Tibial artery (tissue), 4 donors: ENCODE measurements around the gene ISCA2.
A peak's percentile ranks its signal among the peaks of the same experiment; 100 is the strongest.

Experiments
- DNase-seq, 2 donors: peaks; one replicate each; pipeline ENCODE4 v3.0.0-alpha.2; 2019
- H3K27ac ChIP-seq, 2 donors: fragments of 200-600 bp; sonication (generic) in 1 of 2; 1 replicate in 1 of 2; 2 replicates in 1 of 2; pipeline ENCODE4 v1.5.1; 2018 to 2019; ENCODE audit warnings: mild to moderate bottlenecking in 1 of 2
- H3K27me3 ChIP-seq, 2 donors: fragments of 200-600 bp; sonication (generic) in 1 of 2; one replicate each; pipeline versions ENCODE4 v1.5.1 to v1.6.0; 2016 to 2019
- H3K36me3 ChIP-seq, 3 donors: fragments of 200-600 bp; sonication (generic) in 2 of 3; one replicate each; pipeline ENCODE4 v1.5.1; 2016 to 2019; ENCODE audit warnings: mild to moderate bottlenecking in 2 of 3
- H3K4me1 ChIP-seq, 4 donors: fragments of 200-600 bp; sonication (generic) in 2 of 4; 1 replicate in 3 of 4; 2 replicates in 1 of 4; pipeline ENCODE4 v1.5.1; 2016 to 2019
- H3K4me3 ChIP-seq, 2 donors: fragments of 200-600 bp; sonication (generic) in 1 of 2; 1 replicate in 1 of 2; 2 replicates in 1 of 2; pipeline ENCODE4 v1.5.1; 2018 to 2019; ENCODE audit warnings: mild to moderate bottlenecking in 2 of 2
- H3K9me3 ChIP-seq, 3 donors: fragments of 200-600 bp; sonication (generic) in 1 of 3; one replicate each; pipeline ENCODE4 v1.5.1; 2016 to 2019
- intact Hi-C: fragments of 100-400 bp; cut with DNase I; formaldehyde crosslinking; loops from one replicate; pipeline ENCODE4 v1.15.0; 2023; ENCODE audit warnings: low total_unique reads
- TF ChIP-seq, protein P1 (sequence below), 2 experiments: fragments of 200-600 bp in 1 of 2; fragments of 450-650 bp in 1 of 2; IDR thresholded peaks; one replicate each; pipeline ENCODE4 v1.5.1; 2017 to 2019; ENCODE audit warnings: antibody characterized with exemption in 2 of 2, mild to moderate bottlenecking in 1 of 2, moderate library complexity in 1 of 2

Gene ISCA2

DNA sequence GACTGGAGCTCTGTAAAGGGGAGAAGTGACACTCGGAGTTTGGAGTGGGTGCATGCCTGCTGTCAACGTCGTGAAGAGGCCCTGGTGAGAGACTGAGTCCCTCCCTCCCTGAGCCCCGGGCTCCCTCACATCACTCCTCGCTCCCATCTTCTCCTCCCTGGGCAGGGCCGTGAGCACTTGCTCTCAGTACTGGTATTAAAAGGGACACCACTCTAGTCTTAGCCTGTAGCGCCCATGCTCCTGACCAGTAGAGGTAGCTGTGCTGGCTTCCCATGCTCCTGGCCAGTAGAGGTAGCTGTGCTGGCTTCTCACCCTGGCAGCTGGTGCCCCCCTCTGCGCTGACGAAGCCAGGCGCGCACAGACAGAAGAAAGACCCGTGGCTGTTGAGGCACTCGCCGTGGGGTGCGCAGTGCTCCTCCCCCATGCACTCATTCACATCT lies 14.7 kb downstream of the ISCA2 start:
- TF ChIP-seq, protein P1, sequence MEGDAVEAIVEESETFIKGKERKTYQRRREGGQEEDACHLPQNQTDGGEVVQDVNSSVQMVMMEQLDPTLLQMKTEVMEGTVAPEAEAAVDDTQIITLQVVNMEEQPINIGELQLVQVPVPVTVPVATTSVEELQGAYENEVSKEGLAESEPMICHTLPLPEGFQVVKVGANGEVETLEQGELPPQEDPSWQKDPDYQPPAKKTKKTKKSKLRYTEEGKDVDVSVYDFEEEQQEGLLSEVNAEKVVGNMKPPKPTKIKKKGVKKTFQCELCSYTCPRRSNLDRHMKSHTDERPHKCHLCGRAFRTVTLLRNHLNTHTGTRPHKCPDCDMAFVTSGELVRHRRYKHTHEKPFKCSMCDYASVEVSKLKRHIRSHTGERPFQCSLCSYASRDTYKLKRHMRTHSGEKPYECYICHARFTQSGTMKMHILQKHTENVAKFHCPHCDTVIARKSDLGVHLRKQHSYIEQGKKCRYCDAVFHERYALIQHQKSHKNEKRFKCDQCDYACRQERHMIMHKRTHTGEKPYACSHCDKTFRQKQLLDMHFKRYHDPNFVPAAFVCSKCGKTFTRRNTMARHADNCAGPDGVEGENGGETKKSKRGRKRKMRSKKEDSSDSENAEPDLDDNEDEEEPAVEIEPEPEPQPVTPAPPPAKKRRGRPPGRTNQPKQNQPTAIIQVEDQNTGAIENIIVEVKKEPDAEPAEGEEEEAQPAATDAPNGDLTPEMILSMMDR (IDR thresholded peaks at IDR 0.05), result no peak
- intact Hi-C loops, result loop anchor here (10.0 kb wide), 1 partner anchor 286 kb away; no protein-coding TSS in a partner anchor
- Histone ChIP-seq H3K4me1 (peaks cover 4 to 32% (median 24%) of the 10 kb centered on the region in 4 donors), H3K4me3 (no peak overlapping the region), H3K36me3 (peaks cover 27 to 71% (median 66%) of the 10 kb centered on the region in 3 donors), H3K27me3 (no peaks in the 10 kb centered on the region), H3K27ac (peak overlapping the region; percentile 16 to 36), H3K9me3 (no peaks in the 10 kb centered on the region)
- DNase-seq, result peak in 1 of 2 donors; percentile 18

DNA sequence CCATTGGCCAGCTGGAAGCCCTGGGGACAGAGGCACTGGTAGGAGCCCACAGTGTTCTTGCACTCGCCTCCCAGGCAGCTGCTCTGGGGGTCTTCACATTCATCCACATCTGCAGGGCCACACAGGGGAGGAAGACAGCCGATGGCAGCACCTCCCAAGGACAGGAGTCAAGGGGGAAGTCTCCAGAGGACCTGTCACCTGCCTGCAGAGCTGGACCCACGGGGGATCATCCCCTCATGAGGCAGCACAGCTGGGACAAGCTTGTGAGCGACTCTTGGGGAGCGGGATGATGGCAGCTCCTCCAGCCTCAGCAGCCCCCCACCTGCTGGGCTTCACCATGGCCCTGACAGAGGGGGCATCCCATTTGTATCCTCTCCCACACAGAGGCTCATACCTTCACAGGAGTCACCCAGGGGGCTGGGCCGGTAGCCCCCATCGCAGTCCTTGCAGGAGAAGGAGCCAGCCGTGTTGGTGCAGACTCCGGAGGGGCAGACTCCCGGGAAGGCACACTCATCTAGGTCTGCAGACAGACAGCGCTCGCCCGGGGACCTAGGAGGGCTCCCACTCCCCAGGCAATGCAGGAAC lies 15.4 kb downstream of the ISCA2 start:
- Histone ChIP-seq H3K27ac (peak overlapping the region; percentile 62 to 73), H3K4me1 (peaks cover 4 to 36% (median 26%) of the 10 kb centered on the region in 4 donors), H3K4me3 (no peak overlapping the region), H3K36me3 (peaks cover 25 to 69% (median 61%) of the 10 kb centered on the region in 3 donors), H3K27me3 (no peaks in the 10 kb centered on the region), H3K9me3 (no peaks in the 10 kb centered on the region)
- DNase-seq, result peak; percentile 13 to 60
- TF ChIP-seq, protein P1 (IDR thresholded peaks at IDR 0.05), result no peak
- intact Hi-C loops, result loop anchor here (10.0 kb wide), 1 partner anchor 286 kb away; no protein-coding TSS in a partner anchor

DNA sequence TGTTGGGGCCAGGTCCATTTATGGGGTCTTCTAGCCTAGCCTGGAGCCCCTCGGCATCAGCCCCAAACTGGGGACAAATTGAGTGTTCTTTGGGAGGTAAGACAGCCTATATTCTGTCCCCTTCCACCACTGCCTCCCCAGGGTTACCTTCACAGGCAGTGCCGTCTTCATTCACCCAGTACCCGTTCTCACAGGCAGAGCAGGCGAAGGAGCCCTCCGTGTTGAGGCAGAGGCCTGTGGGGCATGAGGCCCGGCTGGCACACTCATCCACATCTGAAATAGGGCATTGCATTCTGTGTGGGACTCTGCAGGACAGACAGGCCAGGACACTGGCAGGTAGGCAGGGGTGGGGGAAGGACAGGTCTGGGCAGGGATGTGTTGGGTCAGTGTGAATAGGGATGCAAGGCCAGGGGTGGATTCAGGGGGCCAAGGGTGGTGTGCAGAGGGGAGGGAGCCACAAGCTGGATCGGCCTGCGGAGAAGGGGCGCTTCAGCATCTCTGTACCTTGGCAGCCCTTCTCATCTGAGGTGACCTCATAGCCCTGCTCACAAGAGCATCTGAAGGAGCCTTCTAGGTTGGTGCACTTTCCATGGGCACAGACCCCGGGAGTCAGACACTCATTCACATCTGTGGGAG lies 16.1 kb downstream of the ISCA2 start:
- peak; percentile 10 to 53 for DNase-seq
- TF ChIP-seq, protein P1 (IDR thresholded peaks at IDR 0.05), result no peak
- H3K4me3 ChIP-seq, result no peak overlapping the region
- no peaks in the 10 kb centered on the region for H3K9me3 ChIP-seq
- H3K27me3 ChIP-seq, result no peaks in the 10 kb centered on the region
- intact Hi-C loops, result loop anchor here (10.0 kb wide), 1 partner anchor 285 kb away; no protein-coding TSS in a partner anchor
- peak overlapping the region; percentile 62 to 73 for H3K27ac ChIP-seq
- H3K4me1 ChIP-seq, result peaks cover 4 to 42% (median 28%) of the 10 kb centered on the region in 4 donors
- peaks cover 21 to 64% (median 54%) of the 10 kb centered on the region in 3 donors for H3K36me3 ChIP-seq

DNA sequence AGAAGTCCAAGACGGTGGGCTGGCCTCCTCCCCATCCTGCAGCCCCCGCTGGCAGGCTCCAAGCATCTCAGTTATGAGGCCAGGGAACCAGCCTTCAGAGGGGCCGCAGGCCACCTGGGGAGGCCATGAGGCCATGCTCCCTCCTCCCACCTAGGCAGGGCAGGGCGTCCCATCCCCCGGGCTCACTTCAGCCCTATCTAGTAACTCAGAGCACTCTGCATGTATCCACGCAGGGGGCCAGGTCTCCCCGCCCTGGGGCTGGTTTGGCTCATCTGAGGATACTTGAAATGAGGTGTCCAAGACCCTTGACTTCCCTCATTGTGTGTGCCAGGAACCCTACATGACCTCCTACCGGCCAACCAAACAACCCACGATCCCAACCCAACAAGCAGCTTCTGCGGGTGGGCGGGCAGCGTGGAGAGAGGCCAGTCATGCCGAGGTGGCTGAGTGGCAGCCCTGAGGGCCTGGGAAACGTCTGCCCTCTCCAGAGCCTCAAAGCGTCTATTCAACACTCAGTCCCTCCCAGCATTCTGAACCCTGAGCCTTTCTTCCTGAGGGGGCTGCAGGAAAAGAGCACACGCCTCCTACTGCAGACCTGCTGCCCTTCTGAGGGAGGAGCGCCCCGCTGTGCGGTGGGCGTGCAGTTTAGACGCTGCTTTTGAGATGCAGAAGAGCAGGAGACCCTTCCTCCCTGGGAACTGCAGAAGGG lies 16.8 kb downstream of the ISCA2 start:
- peak overlapping the region; percentile 62 to 73 for H3K27ac ChIP-seq
- no peak overlapping the region for H3K4me3 ChIP-seq
- peak; percentile 17 to 65 for DNase-seq
- intact Hi-C loops, result no loop called here
- H3K9me3 ChIP-seq, result no peaks in the 10 kb centered on the region
- TF ChIP-seq, protein P1 (IDR thresholded peaks at IDR 0.05), result no peak
- peaks cover 21 to 59% (median 50%) of the 10 kb centered on the region in 3 donors for H3K36me3 ChIP-seq
- no peaks in the 10 kb centered on the region for H3K27me3 ChIP-seq
- peaks cover 4 to 42% (median 28%) of the 10 kb centered on the region in 4 donors for H3K4me1 ChIP-seq

DNA sequence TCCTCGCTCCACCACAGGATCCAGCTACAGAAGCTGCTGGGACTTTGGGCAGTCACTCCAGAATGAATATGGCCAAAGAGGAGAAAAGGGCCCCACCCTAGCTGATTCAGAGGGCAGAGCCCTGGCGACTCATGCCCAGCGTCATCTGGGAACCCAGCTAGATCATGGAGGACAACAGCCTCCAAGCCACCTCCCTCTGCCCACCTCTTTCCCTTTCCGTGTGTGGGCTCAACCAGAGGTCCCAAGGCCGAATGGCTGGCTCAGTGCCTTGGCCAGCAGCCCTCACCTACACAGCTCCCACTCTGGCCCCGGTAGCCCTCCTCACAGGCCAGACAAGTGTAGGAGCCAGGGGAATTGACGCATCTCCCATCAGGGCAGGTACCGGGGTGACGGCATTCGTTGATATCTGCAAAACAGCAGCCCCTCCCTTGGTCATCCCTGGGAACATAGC lies 17.4 kb downstream of the ISCA2 start:
- H3K27ac ChIP-seq, result peak overlapping the region; percentile 62 to 73
- peak; percentile 56 to 83 for DNase-seq
- H3K36me3 ChIP-seq, result peaks cover 24 to 59% (median 50%) of the 10 kb centered on the region in 3 donors
- no peaks in the 10 kb centered on the region for H3K27me3 ChIP-seq
- TF ChIP-seq, protein P1 (IDR thresholded peaks at IDR 0.05), result no peak
- intact Hi-C loops, result no loop called here
- peaks cover 4 to 42% (median 28%) of the 10 kb centered on the region in 4 donors for H3K4me1 ChIP-seq
- no peaks in the 10 kb centered on the region for H3K9me3 ChIP-seq
- no peak overlapping the region for H3K4me3 ChIP-seq
